AG10803 (cell line): ENCODE measurements around the gene STX12.
A peak's percentile ranks its signal among the peaks of the same experiment; 100 is the strongest.
"Not testable (repeated sequence)": the region's sequence is repeated elsewhere in the genome, so short reads cannot be mapped to it uniquely, and the experiment has no call there.

Experiments used
- DNase-seq: peaks from one replicate; pipeline ENCODE4 v3.0.0; 2010; ENCODE audit warnings: low read depth
- H3K4me3 ChIP-seq: 2 replicates; pipeline ENCODE4 v1.5.1; 2011; ENCODE audit warnings: mild to moderate bottlenecking, low read length, control low read depth
- TF ChIP-seq, protein P1 (sequence below): conservative IDR thresholded peaks from 2 replicates; pipeline ENCODE4 v1.5.1; 2011; ENCODE audit warnings: mild to moderate bottlenecking, low read length, control low read depth, inconsistent platforms

STX12 gene

DNA sequence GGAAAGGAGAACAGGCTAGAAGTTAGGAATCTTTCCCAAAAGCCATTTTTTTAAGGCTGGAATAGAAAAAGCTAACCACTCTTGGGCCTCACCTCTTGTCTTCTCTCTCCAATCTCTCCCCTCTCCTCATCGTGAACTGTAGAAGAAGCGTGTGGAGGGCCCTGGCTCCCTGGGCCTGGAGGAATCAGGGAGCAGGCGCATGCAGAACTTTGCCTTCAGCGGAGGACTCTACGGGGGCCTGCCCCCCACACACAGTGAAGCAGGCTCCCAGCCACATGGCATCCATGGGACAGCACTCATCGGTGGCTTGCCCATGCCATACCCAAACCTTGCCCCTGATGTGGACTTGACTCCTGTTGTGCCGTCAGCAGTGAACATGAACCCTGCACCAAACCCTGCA lies 76.9 kb downstream of the STX12 start:
- TF ChIP-seq, protein P1, sequence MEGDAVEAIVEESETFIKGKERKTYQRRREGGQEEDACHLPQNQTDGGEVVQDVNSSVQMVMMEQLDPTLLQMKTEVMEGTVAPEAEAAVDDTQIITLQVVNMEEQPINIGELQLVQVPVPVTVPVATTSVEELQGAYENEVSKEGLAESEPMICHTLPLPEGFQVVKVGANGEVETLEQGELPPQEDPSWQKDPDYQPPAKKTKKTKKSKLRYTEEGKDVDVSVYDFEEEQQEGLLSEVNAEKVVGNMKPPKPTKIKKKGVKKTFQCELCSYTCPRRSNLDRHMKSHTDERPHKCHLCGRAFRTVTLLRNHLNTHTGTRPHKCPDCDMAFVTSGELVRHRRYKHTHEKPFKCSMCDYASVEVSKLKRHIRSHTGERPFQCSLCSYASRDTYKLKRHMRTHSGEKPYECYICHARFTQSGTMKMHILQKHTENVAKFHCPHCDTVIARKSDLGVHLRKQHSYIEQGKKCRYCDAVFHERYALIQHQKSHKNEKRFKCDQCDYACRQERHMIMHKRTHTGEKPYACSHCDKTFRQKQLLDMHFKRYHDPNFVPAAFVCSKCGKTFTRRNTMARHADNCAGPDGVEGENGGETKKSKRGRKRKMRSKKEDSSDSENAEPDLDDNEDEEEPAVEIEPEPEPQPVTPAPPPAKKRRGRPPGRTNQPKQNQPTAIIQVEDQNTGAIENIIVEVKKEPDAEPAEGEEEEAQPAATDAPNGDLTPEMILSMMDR, result no peak
- H3K4me3 ChIP-seq, result no peak overlapping the region
- DNase-seq, result no peak

GRCh38 chr1:27855085-27855484 lies 82.1 kb downstream of the STX12 start:
- no peak overlapping the region for H3K4me3 ChIP-seq
- no peak for DNase-seq
- TF ChIP-seq, protein P1, result no peak

GRCh38 chr1:27856561-27857343 lies 83.7 kb downstream of the STX12 start:
- no peak overlapping the region for H3K4me3 ChIP-seq
- TF ChIP-seq, protein P1, result no peak
- DNase-seq, result no peak

GRCh38 chr1:27857552-27857951 lies 84.5 kb downstream of the STX12 start:
- H3K4me3 ChIP-seq, DNase-seq: not testable (repeated sequence)

DNA sequence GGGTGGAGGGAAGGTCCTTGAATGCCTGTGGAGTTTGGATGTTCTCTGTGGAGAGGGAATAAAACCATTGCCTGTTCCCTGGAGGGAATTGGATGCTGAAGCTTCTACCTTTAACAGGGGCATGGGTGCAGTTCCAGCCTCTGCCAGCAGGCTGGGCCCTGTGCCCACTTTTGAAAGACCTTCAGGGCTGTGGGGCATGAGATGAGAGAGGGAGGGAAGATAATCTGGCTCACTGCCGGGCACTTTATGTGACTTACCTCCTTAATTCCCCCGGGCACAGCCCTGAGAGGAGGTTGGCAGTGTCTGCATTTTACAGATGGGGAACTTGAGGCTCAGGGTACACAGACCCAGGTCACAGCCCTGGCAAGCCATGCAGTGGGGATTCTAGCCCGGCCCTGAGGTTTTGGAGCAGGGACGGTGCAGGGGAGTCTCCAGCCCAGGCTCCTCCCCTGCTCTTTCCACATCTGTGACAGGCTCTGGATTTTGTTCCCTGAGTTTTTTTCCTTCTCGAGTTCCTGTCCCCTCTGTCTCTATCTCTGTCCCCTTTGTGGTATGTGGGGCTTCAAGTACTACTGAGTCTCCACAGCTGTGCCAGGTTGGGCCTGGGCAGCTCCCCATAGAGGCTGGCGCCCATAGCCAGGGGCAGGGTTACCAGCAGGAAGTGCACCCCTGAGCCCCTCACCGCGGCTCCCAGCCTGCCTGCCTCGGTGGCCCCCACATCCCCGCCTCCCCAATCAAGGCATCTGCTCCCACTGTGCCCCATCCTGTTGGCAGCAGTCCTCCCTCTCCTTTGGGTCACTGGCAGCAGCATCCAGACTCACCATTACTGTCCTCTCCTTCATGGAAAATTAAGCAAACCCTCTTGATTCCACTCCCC lies 85.3 kb downstream of the STX12 start:
- DNase-seq, result peak; percentile 81
- no peak overlapping the region for H3K4me3 ChIP-seq
- TF ChIP-seq, protein P1, result peak; percentile 93

GRCh38 chr1:27858949-27859576 lies 86.0 kb downstream of the STX12 start:
- TF ChIP-seq, protein P1, result no peak
- no peak overlapping the region for H3K4me3 ChIP-seq
- no peak for DNase-seq

- DNase-seq, result no peak
- no peak overlapping the region for H3K4me3 ChIP-seq
- TF ChIP-seq, protein P1, result no peak
These were observed 88.4 kb downstream of the STX12 start for GRCh38 chr1:27861436-27861835.
